Mammary epithelial cell (primary cell): Measurements from ENCODE around the gene LDLRAD4.

Experiments used
- EZH2 ChIP-seq: IDR thresholded peaks from 2 replicates; pipeline ENCODE4 v1.6.1; 2012; ENCODE audit warnings: low read length, inconsistent platforms, borderline replicate concordance
- TF ChIP-seq, protein P1 (sequence below), 2 donors: IDR thresholded peaks in 1 of 2; conservative IDR thresholded peaks in 1 of 2; 2 replicates each; pipeline ENCODE4 v1.5.1; 2011 to 2012; ENCODE audit warnings: inconsistent platforms in 2 of 2, low read length in 2 of 2, mild to moderate bottlenecking in 2 of 2, control low read depth in 1 of 2, low read depth in 1 of 2; ENCODE audit not compliant: insufficient read depth in 1 of 2; ENCODE audit errors: extremely low read depth in 1 of 2

DNA sequence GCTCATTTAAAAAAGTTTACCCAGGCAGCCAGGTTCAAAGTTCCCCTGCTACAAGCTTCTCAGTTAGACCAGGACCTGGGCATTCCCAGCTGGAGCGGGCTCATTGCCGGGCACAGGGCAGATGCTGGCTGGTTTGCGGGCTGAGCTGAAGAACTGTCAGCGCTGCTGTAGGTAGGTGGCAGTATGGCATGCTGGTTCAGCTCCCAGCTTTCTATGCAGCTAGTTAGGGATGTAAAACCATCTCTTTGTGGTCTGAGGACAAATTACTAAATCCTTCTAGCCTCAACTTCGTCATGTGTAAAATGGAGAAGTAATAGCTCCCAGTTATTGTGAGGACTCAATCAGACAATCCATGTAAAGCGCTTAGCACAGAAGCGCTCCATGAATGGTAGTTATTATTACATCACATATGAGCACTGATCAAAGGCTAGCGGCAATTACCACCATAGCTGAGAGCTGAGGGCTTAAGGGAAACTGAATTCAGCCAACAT, 2.4 kb upstream of the LDLRAD4 start:
- TF ChIP-seq, protein P1, sequence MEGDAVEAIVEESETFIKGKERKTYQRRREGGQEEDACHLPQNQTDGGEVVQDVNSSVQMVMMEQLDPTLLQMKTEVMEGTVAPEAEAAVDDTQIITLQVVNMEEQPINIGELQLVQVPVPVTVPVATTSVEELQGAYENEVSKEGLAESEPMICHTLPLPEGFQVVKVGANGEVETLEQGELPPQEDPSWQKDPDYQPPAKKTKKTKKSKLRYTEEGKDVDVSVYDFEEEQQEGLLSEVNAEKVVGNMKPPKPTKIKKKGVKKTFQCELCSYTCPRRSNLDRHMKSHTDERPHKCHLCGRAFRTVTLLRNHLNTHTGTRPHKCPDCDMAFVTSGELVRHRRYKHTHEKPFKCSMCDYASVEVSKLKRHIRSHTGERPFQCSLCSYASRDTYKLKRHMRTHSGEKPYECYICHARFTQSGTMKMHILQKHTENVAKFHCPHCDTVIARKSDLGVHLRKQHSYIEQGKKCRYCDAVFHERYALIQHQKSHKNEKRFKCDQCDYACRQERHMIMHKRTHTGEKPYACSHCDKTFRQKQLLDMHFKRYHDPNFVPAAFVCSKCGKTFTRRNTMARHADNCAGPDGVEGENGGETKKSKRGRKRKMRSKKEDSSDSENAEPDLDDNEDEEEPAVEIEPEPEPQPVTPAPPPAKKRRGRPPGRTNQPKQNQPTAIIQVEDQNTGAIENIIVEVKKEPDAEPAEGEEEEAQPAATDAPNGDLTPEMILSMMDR (conservative IDR thresholded peaks at IDR 0.05 in 1 of 2, IDR thresholded peaks at IDR 0.05 in 1 of 2; ENCODE audit: extremely low read depth in 1 of 2, insufficient read depth in 1 of 2, low read depth in 1 of 2, low read length in 2 of 2): peak; percentile 35 to 73
- TF ChIP-seq EZH2: no peak
